ENCODE measurements around the gene CRYL1. TPM values are rescaled to one million over a fixed set of nuclear protein-coding genes. Genes with fewer than 3 reads are reported as not detected.

The CRYL1 gene
- total RNA-seq, 1 experiment from 2014 or later = 26.5 TPM

GRCh38 chr13:20430296-20430695 is 95.4 kb downstream of the CRYL1 start:
- CTCF ChIA-PET = no interaction called here
- POLR2A ChIA-PET = no interaction called here
- BruUV-seq (replicated peaks) = no TSS peak
- Histone ChIP-seq H3K36me3 (ENCODE audit: control insufficient read depth in 1 of 2, insufficient read depth in 2 of 2, low read length in 2 of 2) (no peaks in the 10 kb centered on the region), H3K4me2 (ENCODE audit: low read length) (no peak overlapping the region), H3K9me3 (ENCODE audit: control insufficient read depth in 1 of 2, insufficient read depth in 1 of 2, low read depth in 1 of 2, low read length in 2 of 2) (no peaks in the 10 kb centered on the region), H2AFZ (ENCODE audit: low read depth, low read length, poor library complexity, severe bottlenecking) (no peak overlapping the region), H3K27me3 (ENCODE audit: insufficient read depth, low read length) (no peaks in the 10 kb centered on the region), H3K4me3 (replicated peaks in 1 of 2; ENCODE audit: low read depth in 1 of 2, low read length in 2 of 2) (no peak overlapping the region), H3K9ac (ENCODE audit: low read length) (no peak overlapping the region), H4K20me1 (ENCODE audit: insufficient read depth) (no peaks in the 10 kb centered on the region), H3K27ac (ENCODE audit: low read depth, low read length) (no peak overlapping the region), H3K79me2 (ENCODE audit: insufficient read depth, low read length) (no peaks in the 10 kb centered on the region), H3K9me2 (ENCODE audit: insufficient read depth) (no peaks in the 10 kb centered on the region), H3K4me1 (ENCODE audit: control insufficient read depth in 1 of 2, insufficient read depth in 2 of 2, low read length in 2 of 2) (no peaks in the 10 kb centered on the region)
- TF ChIP-seq EGR1 (IDR thresholded peaks at IDR 0.05; ENCODE audit: low read depth) (no peak), SRF (IDR thresholded peaks at IDR 0.05; ENCODE audit: low read depth) (no peak), POLR2A (IDR thresholded peaks at IDR 0.05; ENCODE audit: borderline replicate concordance, extremely low read depth, insufficient read depth, insufficient read length) (no peak), CTCF (IDR thresholded peaks at IDR 0.05 in 2 of 3, conservative IDR thresholded peaks at IDR 0.05 in 1 of 3; ENCODE audit: borderline replicate concordance in 1 of 3, insufficient read depth in 1 of 3, low read depth in 2 of 3, low read length in 2 of 3) (no peak)
- DNase-seq (ENCODE audit: low read depth, low spot score) (no peak), ATAC-seq (no peak)
- RAD21 ChIA-PET (ENCODE audit: low non-redundant PET in 1 of 2, low total read pairs in 2 of 2, uncharacterized antibody in 2 of 2, unreplicated experiment in 2 of 2) = no interaction called here
- intact Hi-C loops (cut with micrococcal nuclease) = no loop called here

- intact Hi-C loops (cut with micrococcal nuclease) = loop anchor here (10.0 kb wide), 1 partner anchor 235 kb away; the partner anchor contains the start of gene GJB2
- Histone ChIP-seq H3K9ac (ENCODE audit: low read length) (no peak overlapping the region), H3K4me1 (ENCODE audit: control insufficient read depth in 1 of 2, insufficient read depth in 2 of 2, low read length in 2 of 2) (no peaks in the 10 kb centered on the region), H3K27ac (ENCODE audit: low read depth, low read length) (no peak overlapping the region), H3K9me2 (ENCODE audit: insufficient read depth) (no peaks in the 10 kb centered on the region), H3K4me3 (replicated peaks in 1 of 2; ENCODE audit: low read depth in 1 of 2, low read length in 2 of 2) (no peak overlapping the region), H3K4me2 (ENCODE audit: low read length) (no peak overlapping the region), H4K20me1 (ENCODE audit: insufficient read depth) (no peaks in the 10 kb centered on the region), H3K79me2 (ENCODE audit: insufficient read depth, low read length) (no peaks in the 10 kb centered on the region), H3K9me3 (ENCODE audit: control insufficient read depth in 1 of 2, insufficient read depth in 1 of 2, low read depth in 1 of 2, low read length in 2 of 2) (no peaks in the 10 kb centered on the region), H2AFZ (ENCODE audit: low read depth, low read length, poor library complexity, severe bottlenecking) (no peak overlapping the region), H3K27me3 (ENCODE audit: insufficient read depth, low read length) (no peaks in the 10 kb centered on the region), H3K36me3 (ENCODE audit: control insufficient read depth in 1 of 2, insufficient read depth in 2 of 2, low read length in 2 of 2) (no peaks in the 10 kb centered on the region)
- ChIA-PET CTCF (no interaction called here), RAD21 (ENCODE audit: low non-redundant PET in 1 of 2, low total read pairs in 2 of 2, uncharacterized antibody in 2 of 2, unreplicated experiment in 2 of 2) (no interaction called here), POLR2A (interaction anchor here (1.4 kb wide), 1 partner anchor 9 kb away, joined by 3 read pairs; no protein-coding TSS in a partner anchor)
- BruUV-seq (replicated peaks) = no TSS peak
- TF ChIP-seq SRF (IDR thresholded peaks at IDR 0.05; ENCODE audit: low read depth) (no peak), ZFX (IDR thresholded peaks at IDR 0.05) (no peak), MAX (IDR thresholded peaks at IDR 0.05) (no peak), CTCF (IDR thresholded peaks at IDR 0.05 in 2 of 3, conservative IDR thresholded peaks at IDR 0.05 in 1 of 3; ENCODE audit: borderline replicate concordance in 1 of 3, insufficient read depth in 1 of 3, low read depth in 2 of 3, low read length in 2 of 3) (no peak), JUND (IDR thresholded peaks at IDR 0.05) (no peak), REST (IDR thresholded peaks at IDR 0.05; ENCODE audit: low read depth) (no peak), SIN3A (IDR thresholded peaks at IDR 0.05; ENCODE audit: low read depth) (no peak), POLR2AphosphoS5 (IDR thresholded peaks at IDR 0.05; ENCODE audit: low read depth, low read length) (no peak), POLR2A (IDR thresholded peaks at IDR 0.05; ENCODE audit: borderline replicate concordance, extremely low read depth, insufficient read depth, insufficient read length) (no peak), ATF3 (IDR thresholded peaks at IDR 0.05) (no peak)
- DNase-seq (ENCODE audit: low read depth, low spot score) (no peak), ATAC-seq (no peak)
These were observed 96.0 kb downstream of the CRYL1 start for GRCh38 chr13:20429682-20430081.

Data from HCT116 (cell line).